Stimulated activated naive CD4-positive, alpha-beta T cell treated with Interleukin-2 at 50 U/mL for 16 hours (primary cell): ENCODE data around the gene MEOX2.

Source experiments
- DNase-seq: peaks from one replicate; lab custom pipeline; 2025; lab: John Stamatoyannopoulos, UW

The MEOX2 gene

GRCh38 chr7:15681186-15681585 lies 5.3 kb downstream of the MEOX2 start:
- DNase-seq: no peak

GRCh38 chr7:15680446-15680845 lies 6.0 kb downstream of the MEOX2 start:
- no peak for DNase-seq

GRCh38 chr7:15679306-15679705 lies 7.2 kb downstream of the MEOX2 start:
- DNase-seq: no peak

GRCh38 chr7:15678653-15679052 lies 7.8 kb downstream of the MEOX2 start:
- no peak for DNase-seq

GRCh38 chr7:15675379-15675778 lies 11.1 kb downstream of the MEOX2 start:
- DNase-seq: no peak

GRCh38 chr7:15674586-15674985 lies 11.9 kb downstream of the MEOX2 start:
- DNase-seq: no peak

- no peak for DNase-seq
Observed at GRCh38 chr7:15669443-15670090, 16.9 kb downstream of the MEOX2 start.

- DNase-seq: no peak
Observed at GRCh38 chr7:15667991-15668390, 18.5 kb downstream of the MEOX2 start.

GRCh38 chr7:15662451-15662850 lies 24.0 kb downstream of the MEOX2 start:
- DNase-seq: no peak

GRCh38 chr7:15658247-15658646 lies 28.2 kb downstream of the MEOX2 start:
- no peak for DNase-seq

GRCh38 chr7:15652776-15653290 lies 33.6 kb downstream of the MEOX2 start:
- DNase-seq: no peak

- DNase-seq: no peak
Observed at GRCh38 chr7:15651693-15652092, 34.8 kb downstream of the MEOX2 start.

- DNase-seq: no peak
Observed at GRCh38 chr7:15650787-15651186, 35.7 kb downstream of the MEOX2 start.

- DNase-seq: no peak
Observed at GRCh38 chr7:15648461-15648961, 38.0 kb downstream of the MEOX2 start.

GRCh38 chr7:15647309-15647708 lies 39.2 kb downstream of the MEOX2 start:
- no peak for DNase-seq

GRCh38 chr7:15643000-15643705 lies 43.3 kb downstream of the MEOX2 start:
- DNase-seq: no peak

- no peak for DNase-seq
Observed at GRCh38 chr7:15628876-15629275, 57.6 kb downstream of the MEOX2 start.

GRCh38 chr7:15626041-15626440 lies 60.4 kb downstream of the MEOX2 start:
- DNase-seq: no peak

- no peak for DNase-seq
Observed at GRCh38 chr7:15625466-15625865, 61.0 kb downstream of the MEOX2 start.

- DNase-seq: no peak
Observed at GRCh38 chr7:15621468-15621867, 65.0 kb downstream of the MEOX2 start.

GRCh38 chr7:15620491-15621185 lies 65.8 kb downstream of the MEOX2 start:
- DNase-seq: no peak

GRCh38 chr7:15618275-15618674 lies 68.2 kb downstream of the MEOX2 start:
- no peak for DNase-seq

GRCh38 chr7:15612205-15612604 lies 74.3 kb downstream of the MEOX2 start:
- no peak for DNase-seq
